PC-3 (cell line): ENCODE data around the gene INPP5D.

Experiments
- CTCF ChIP-seq: fragments of 300-600 bp; sonication (generic); conservative IDR thresholded peaks from 2 replicates; pipeline ENCODE4 v1.5.1; 2017; ENCODE audit warnings: antibody characterized with exemption, low read depth, mild to moderate bottlenecking, low read length
- EZH2 ChIP-seq: fragments of 300-600 bp; sonication (generic); IDR thresholded peaks from one replicate; pipeline ENCODE4 v1.6.1; 2017; ENCODE audit warnings: antibody characterized with exemption, mild to moderate bottlenecking, low read length; ENCODE audit not compliant: unreplicated experiment
- EZH2phosphoT487 ChIP-seq: fragments of 300-600 bp; sonication (generic); IDR thresholded peaks from 2 replicates; pipeline ENCODE4 v1.6.1; 2018; ENCODE audit warnings: mild to moderate bottlenecking, antibody characterized with exemption, low read length, borderline replicate concordance

GRCh38 chr2:233112329-233112728 lies 52.2 kb downstream of the INPP5D start:
- no peak for TF ChIP-seq CTCF
- no peak for TF ChIP-seq EZH2
- no peak for TF ChIP-seq EZH2phosphoT487
